T1000 (cell line): ENCODE results near the gene FYN.

ENCODE experiments used
- DNase-seq: peaks from one replicate; lab custom pipeline; 2025; ENCODE audit warnings: mixed read lengths; lab: John Stamatoyannopoulos, UW

The FYN gene

DNA sequence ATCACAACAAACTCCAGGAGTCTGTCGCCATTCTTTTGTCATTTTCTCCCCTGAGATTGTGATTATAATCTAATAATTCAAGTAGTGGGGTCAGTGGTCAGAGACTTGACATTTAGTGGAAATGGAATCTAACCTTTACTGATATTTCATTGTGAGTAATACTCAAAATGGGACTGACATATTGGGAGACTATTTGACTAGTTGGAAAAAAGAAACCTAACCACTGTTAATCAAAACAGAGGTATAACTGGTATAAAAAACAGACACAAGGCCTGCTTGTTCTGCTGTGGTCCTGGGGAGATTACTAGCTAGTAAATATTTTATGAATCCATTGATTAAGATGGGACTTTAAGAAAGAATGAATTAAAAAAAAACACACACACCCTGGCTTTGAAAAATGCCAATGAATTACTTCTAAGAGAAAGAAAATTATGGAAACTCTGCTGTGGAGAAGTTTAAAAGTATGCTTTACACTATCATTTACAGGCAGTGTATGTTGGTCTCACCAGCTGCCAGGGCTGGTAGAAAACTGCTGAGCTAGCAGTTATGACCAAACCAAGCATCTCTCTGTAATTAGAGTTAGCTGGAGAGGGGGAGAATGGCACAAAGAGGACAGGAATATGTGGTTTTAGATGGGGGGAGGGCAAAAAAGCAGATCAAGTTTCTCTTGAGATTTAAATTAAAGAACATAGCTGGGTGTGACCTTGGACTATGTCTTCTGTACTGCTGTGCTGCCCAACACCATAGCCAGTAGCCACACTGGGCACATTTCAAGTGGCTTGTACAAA, 103.7 kb downstream of the FYN start:
- no peak for DNase-seq

DNA sequence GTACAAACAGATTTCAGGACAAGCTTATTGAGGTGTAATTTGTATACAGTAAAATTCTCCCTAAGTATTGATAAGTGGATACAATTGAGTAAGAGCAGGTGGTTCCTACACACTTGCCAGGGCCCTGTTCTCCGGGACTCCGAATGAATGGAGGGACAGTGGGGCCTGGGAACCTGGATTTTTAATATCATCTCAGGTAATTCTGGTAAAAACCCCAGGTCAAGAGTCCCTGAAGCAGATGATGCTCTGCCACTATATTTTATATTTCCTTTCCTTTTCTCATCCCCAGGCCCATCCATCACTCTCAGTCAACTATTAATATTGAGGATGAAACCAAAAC, 104.9 kb downstream of the FYN start:
- DNase-seq = no peak

DNA sequence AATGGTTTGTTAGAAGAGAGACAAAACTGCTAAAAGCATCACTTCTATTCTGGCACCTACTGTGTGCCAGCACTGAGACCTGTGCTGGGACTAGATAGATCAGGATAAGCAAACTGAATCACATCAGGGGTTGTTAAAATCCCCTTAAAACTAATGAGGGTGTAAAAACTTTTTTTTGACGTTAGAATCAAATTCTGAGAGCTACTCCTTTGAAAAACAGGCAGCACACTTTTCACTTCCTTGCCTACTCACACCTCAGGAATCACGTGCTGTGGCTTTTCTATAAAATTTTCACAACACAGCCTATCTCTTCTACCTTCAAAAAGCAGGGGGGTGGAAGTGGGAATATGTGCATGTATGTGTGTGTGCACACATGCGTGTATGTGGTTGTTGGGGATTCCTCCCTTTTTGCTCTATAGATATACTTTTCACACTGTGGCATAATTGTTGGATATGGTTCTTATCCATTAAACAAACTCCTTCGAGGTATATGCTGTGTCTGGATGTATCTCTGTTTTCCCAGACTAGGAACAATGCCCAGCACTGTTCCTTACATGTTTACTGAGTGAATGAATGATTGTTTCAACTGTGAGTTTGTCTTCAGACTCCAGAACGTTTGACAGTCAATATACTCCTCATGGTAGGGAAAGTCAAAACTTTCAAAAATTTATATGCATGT, 105.4 kb downstream of the FYN start:
- no peak for DNase-seq

DNA sequence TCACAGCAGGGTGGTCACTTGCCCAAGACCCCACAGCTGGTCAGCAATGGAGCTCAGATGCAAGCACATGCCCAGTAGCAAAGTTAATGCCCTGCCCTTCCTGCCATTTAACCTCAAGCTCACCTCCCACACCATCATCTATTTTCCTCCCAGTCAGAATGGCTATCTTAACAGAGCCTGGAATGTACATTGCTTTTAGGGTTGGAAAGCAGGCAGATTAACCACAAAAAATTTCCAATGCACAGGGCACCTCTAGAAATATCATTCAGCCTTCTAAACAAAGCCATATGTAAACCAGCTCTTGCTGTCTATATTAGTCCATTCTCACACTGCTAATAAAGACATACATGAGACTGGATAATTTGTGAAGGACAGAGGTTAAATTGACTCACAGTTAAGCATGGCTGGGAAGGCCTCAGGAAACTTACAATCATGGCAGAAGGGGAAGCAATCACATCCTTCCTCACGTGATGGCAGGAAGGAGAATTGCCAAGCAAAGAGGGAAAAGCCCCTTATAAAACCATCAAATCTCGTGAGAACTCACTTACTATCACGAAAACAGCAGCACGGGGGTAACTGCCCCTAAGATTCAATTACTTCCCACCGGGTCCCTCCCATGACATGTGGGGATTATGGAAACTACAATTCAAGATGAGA, 106.9 kb downstream of the FYN start:
- no peak for DNase-seq

DNA sequence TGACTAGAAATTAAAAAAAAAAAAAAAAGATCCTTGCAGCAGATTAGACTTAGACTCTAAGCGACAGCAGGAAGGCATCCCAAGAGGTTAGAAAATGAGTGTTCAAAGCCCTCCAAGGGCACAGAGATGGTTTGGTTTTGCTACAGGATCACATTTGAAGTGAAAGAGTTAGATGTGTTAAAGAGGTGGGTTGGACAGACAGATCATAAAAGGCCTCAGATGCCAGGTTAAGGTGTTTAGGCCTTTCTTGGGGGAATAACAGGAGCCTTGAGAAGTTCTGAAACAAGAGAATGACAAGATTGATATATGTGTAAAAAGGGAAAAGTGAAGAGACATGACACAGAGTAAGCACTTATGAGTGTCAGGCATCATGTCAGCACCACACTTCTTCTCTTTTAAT, 107.5 kb downstream of the FYN start:
- DNase-seq = no peak

- no peak for DNase-seq
Observed at GRCh38 chr6:111764238-111765175, 108.7 kb downstream of the FYN start.

GRCh38 chr6:111763381-111763780, 109.9 kb downstream of the FYN start:
- no peak for DNase-seq

DNA sequence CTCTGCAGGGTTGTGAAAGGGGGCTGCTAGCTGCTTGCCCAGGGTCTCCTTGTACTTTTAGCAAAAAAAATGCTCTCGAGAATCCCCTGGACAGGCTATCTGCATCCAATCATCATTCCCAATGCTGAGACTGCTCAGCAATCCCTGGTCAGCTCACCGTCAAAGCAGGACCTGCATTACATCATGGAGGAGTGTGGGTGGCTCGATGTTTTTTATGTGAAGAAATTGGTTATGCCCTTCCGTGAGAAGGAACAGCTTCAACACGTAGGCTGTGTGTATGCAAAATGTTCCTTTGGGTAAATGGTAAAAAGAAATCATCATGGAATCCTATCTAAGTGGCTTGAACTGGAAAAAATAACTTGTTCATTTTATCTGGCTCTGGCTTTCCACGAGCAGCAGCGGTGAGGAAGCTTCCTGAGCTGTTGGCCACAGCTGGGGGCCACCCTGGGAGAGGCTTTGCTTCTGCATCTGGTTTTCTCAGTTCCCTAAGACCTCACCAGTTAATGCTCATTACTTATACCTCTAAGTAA, 111.4 kb downstream of the FYN start:
- no peak for DNase-seq

DNA sequence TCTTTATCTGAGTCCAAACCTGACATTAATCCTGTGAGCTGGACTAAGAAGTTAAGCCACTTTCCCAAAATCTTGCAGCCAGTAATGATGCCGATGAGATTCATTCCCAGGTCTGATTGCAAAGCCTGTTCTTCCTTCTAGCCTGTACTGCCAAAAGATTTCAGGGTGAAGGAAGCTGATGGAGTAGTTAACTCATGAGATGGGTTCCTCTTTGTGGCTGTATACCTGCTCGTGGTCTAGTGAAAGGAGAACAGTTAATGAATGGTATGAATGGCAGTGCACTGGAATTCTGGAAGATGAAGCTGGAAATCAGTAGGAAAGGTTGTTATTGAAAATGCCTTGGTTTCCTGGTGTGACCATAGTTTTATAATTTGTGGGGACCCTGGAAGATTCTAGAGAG, 112.0 kb downstream of the FYN start:
- DNase-seq = no peak

DNA sequence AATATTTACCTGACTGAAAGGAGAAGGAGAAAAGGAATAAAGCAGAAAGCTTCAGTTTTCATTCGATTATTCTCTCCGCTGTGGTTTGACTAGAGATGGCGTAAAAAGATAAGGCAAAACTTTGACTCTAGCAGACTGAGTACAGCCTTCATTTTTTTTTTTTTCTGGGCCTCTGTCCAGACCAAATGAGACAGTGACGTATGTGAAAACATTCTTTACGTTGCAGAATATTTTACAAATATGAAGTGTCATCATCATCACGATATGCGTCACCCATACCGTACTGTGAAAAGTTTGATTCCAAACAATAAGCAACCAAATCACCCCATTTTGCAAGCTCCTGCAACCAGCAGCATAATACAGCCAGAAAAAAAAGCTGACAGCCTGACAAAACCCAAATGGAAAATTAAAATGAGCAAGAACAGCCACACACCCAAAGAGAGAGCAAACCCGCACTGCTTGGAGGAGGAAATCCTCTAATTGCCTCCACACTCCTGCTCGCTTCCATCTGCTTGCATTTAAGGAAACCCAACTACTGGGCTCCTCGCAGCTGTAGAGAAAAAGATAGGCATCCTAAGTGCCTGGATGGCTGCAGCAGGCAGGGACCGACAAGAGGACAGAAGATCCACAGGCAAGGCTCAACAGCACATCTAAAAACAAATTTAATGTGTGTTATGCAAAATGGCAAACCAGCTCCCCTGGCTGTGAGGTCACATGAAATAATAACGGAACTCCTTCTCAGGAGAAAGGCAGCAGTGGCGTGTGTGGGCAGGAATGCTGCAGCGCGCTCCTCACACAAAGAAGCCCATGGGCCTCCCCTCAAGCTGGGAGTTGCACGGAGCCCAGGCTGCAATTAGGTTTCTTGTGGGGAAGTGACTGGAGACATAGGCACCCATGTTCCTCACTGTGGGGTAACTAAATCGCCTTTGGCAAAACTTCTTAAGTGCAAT, 113.1 kb downstream of the FYN start:
- DNase-seq = no peak

- no peak for DNase-seq
Observed at GRCh38 chr6:111759331-111759835, 113.9 kb downstream of the FYN start.

- no peak for DNase-seq
Observed at GRCh38 chr6:111758608-111759329, 114.5 kb downstream of the FYN start.

DNA sequence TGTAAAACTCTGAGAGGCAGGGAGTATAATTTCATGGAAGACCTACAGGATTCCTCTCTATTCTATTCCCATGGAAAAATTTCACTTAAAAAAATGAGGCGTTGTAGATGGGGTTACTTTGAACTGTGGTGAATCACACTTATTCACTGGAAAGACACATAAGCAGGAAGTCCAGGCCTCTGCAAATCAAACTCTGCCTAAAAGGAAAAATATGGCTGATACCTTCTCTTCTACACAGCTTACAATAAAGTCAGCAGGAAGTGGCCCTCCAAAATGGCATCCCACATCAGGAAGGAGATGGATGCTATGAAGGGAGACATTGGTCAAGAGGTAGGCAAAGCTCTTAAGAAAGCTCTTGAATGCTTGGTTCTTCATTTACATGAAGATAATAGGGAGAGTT, 115.9 kb downstream of the FYN start:
- no peak for DNase-seq

- no peak for DNase-seq
Observed at GRCh38 chr6:111754423-111754822, 118.8 kb downstream of the FYN start.

DNA sequence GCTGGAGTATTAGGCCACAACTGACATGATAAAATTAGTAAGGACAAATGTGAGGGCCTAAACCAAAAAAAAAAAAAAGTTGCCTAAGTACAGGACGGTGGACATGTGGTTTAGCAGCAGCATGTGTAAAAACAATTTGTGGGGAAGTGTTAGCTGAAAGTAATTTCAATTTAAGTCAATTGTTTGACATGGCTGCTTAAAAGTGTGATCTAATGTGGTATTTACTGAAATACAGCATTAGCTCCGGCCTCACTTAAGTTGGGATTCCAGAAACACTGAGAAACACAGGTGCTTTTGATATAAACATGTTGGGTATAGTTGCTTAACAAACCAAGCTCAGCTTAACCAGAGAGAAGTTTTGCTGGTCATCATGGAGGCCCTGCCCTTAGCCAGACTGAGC, 119.7 kb downstream of the FYN start:
- no peak for DNase-seq

DNA sequence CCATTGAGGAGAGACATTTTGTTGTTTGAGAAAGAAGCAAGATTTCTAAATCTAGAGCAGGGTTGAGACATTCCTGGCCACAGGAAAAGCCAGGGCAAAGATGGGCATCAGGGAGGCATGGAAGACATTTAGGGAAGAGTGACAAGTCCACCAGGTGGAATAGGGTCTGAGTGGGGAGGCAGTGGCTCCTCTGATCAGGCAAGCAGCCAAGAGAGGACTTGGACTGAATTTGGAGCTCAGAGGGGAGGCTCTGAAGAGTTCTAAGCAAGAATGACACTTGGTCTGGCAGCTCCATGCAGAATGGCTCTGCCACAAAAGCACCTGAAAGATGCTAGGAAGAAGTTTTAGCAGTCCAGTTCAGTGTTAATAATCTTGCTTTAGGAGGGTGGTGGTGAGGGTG, 120.8 kb downstream of the FYN start:
- DNase-seq = no peak

GRCh38 chr6:111750753-111751673, 122.2 kb downstream of the FYN start:
- no peak for DNase-seq

DNA sequence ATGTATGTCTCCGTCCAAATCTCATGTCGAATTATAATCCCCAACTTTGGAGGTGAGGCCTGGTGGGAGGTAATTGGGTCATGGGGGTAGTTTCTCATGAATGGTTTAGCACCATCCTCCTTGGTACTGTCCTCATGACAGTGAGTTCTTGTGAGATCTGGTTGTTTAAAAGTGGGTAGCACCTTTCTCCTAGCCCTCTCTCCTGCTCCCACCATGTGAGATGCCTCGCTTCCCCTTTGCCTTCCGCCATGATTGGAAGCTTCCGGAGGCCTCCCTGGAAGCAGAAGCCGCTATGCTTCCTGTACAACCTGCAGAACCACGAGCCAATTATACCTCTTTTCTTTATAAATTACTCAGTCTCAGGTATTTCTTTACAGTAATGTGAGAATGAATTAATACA, 123.1 kb downstream of the FYN start:
- no peak for DNase-seq

GRCh38 chr6:111748231-111748647, 125.0 kb downstream of the FYN start:
- DNase-seq = no peak
